ENCODE data around the gene HCN2. TPM values are rescaled to one million over a fixed set of nuclear protein-coding genes. Genes with fewer than 3 reads are reported as not detected.

HCN2 gene
- total and polyA plus RNA-seq, 2 of the 13 experiments (the other 11 are each of a cell fraction or from before 2014, with no cell fraction given) = 0.01 TPM; not detected in 1

- TF ChIP-seq TCF7 (IDR thresholded peaks at IDR 0.05; ENCODE audit: low read depth) (peak; percentile 29; the same call in 1 of the 2 replicates), ZNF446 (CRISPR knock-in tag; IDR thresholded peaks at IDR 0.05) (no peak), TOE1 (CRISPR knock-in tag; IDR thresholded peaks at IDR 0.05) (no peak), CENPBD1 (CRISPR knock-in tag; IDR thresholded peaks at IDR 0.05; ENCODE audit: borderline replicate concordance, low read depth) (no peak), ZSCAN9 (CRISPR knock-in tag; IDR thresholded peaks at IDR 0.05; ENCODE audit: borderline replicate concordance) (peak; percentile 96), HNF1A (IDR thresholded peaks at IDR 0.05; ENCODE audit: low read depth) (no peak), HNF1A (CRISPR knock-in tag; IDR thresholded peaks at IDR 0.05; ENCODE audit: borderline replicate concordance) (no peak), HOXA3 (CRISPR knock-in tag; IDR thresholded peaks at IDR 0.05) (peak; percentile 9; the same call in 1 of the 2 replicates), FOXJ3 (CRISPR knock-in tag; IDR thresholded peaks at IDR 0.05; ENCODE audit: borderline replicate concordance) (no peak), KLF6 (CRISPR knock-in tag; IDR thresholded peaks at IDR 0.05) (no peak), ZBTB3 (CRISPR knock-in tag; IDR thresholded peaks at IDR 0.05; ENCODE audit: borderline replicate concordance, low read depth) (peak; percentile 80; the same call in 1 of the 2 replicates), PATZ1 (CRISPR knock-in tag; IDR thresholded peaks at IDR 0.05) (peak; percentile 92), HNRNPH1 (optimal IDR thresholded peaks at IDR 0.05; ENCODE audit: low read depth, low read length) (no peak), THAP9 (CRISPR knock-in tag; IDR thresholded peaks at IDR 0.05; ENCODE audit: borderline replicate concordance) (no peak), SATB2 (CRISPR knock-in tag; IDR thresholded peaks at IDR 0.05) (no peak), ZNF503 (CRISPR knock-in tag; IDR thresholded peaks at IDR 0.05) (no peak), HINFP (CRISPR knock-in tag; IDR thresholded peaks at IDR 0.05; ENCODE audit: low read depth) (no peak)
Observed at GRCh38 chr19:566403-566802, 23.3 kb upstream of the HCN2 start (continued).

Measured in HepG2 (cell line).